K562 (cell line): ENCODE results near the gene IPO8.
"Not testable (repeated sequence)": the region's sequence is repeated elsewhere in the genome, so short reads cannot be mapped to it uniquely, and the experiment has no call there.

Experiments
- ARNT ChIP-seq, 2 experiments: fragments of 450-650 bp; IDR thresholded peaks; 2 replicates each; pipeline ENCODE4 v1.6.1; 2016; ENCODE audit warnings: mild to moderate bottlenecking in 1 of 2
- HDGF ChIP-seq: fragments of 450-650 bp; IDR thresholded peaks from 2 replicates; pipeline ENCODE4 v1.6.1; 2016
- RBBP5 ChIP-seq: fragments of 200-600 bp; sonication (generic); IDR thresholded peaks from 2 replicates; pipeline ENCODE4 v1.6.1; 2012; ENCODE audit warnings: borderline replicate concordance, mild to moderate bottlenecking, low read length, control low read depth, inconsistent platforms; ENCODE audit not compliant: insufficient read depth, poor library complexity, severe bottlenecking

GRCh38 chr12:30588572-30588971, 107.1 kb downstream of the IPO8 start:
- TF ChIP-seq HDGF; RBBP5; ARNT (IDR thresholded peaks at IDR 0.05): not testable (repeated sequence)
